NOMO-1 treated with dmso at 0.1 percent for 144 hours (cell line): ENCODE results near the gene EFCC1.
"Not testable (repeated sequence)": the region's sequence is repeated elsewhere in the genome, so short reads cannot be mapped to it uniquely, and the experiment has no call there.

Source experiments
- DNase-seq: peaks from one replicate; lab custom pipeline; 2025; ENCODE audit not compliant: unreplicated experiment; lab: John Stamatoyannopoulos, UW

The EFCC1 gene

GRCh38 chr3:129051871-129052340 lies 50.8 kb downstream of the EFCC1 start:
- DNase-seq: no peak

DNA sequence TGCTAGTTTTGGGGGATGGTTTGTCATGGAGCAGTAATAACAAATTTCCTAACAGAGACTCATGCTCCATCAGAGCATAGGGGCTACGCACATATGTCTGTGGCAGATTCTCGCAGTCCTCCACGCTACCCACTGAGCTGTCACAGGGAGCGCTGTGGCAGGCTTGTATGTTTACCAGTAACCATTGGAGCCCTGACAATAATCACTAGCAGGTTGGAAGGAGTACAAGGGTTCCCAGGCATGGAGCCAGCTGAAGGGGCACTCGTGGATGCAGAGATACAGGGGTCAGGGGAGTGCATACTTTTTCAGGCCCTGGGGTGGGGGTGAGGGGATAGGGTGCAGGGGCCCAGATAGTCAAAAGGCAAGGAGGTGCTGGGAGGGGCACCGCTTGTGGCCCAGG lies 51.6 kb downstream of the EFCC1 start:
- DNase-seq: no peak

GRCh38 chr3:129054605-129055104 lies 53.6 kb downstream of the EFCC1 start:
- no peak for DNase-seq

- no peak for DNase-seq
These were observed 55.5 kb downstream of the EFCC1 start for GRCh38 chr3:129056451-129057173.

DNA sequence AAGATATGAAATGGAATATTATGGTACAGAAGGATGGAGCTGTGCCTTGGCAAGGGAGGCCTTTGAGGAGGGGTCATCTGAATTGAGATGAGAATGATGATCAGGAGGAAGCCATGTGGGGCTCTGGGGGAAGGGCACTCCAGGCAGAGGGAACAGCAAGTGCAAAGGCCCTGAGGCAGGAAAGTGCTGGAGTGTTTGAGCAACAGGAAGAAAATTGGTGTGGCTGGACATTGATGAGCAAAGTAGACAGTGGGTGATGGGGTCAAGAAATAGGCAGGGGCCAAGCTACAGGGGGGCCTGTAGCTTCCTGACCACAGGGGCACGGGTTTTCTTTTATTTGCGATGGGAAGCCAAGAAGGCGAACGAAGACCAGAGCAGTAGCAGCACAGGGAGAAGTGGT lies 56.1 kb downstream of the EFCC1 start:
- DNase-seq: no peak

DNA sequence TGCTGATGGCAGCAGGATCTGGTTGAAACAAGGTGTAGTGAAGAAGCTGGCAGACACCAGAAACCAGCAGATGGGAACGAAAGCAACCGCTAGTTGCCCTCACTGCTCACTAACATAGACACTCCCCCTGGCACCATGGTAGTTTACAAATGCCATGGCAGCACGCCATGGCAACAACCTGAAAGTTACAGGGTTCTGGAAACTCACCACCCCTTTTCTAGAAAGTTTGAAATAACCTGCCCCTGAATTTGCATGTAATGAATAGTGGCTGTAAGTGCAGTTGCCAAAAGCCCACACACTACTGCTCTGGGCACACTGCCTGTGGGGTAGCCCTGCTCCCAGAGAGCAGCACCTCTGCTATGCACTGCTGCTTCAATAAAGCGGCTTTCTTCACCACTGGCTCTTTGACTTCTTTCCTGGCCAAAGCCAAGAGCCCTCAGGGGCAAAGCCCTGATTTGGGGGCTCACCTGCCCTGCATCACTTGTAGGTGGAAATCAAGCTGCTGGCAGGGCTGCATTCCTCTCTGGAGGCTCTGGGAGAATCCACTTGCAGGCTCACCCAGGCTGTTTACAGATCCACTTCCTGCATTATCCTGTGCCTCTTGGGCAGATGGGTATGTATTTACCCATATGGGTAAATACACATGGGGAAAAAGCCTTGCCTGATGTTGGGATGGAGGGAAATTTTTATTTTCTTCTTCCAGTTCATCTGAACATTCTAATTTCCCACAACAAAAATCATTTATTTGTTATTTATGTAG lies 57.5 kb downstream of the EFCC1 start:
- no peak for DNase-seq

DNA sequence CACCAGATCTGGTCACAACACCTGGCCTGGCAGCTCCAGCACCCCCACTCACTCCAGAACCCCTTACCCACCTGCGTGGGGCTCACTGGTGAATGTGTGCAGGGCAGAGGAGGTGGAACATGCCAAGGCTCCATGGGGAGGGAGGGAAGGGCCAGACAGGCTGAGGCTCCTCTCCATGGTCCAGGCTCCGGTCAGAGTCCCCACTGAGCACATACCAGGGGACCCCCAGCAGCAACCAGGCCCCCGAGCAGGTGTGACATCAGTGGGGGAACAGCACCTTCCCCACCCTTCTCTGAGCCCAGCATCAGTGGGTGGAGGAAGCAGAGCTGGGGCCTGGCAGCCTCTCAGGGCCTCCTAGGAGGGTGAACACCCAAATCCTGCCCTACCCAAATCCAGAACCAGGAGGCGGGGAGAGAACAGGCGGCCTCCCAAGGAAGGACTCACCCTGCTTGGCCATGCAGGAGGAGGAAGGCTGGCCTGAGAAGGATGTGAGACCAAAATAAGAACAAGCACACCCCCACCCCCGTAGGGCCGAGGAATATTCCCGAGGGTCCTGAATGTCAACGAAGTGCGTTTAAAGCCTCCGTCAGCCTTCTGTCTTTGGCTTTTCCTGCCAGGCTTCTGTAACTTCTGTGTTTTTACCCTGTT lies 58.3 kb downstream of the EFCC1 start:
- DNase-seq: no peak

GRCh38 chr3:129060276-129061022 lies 59.3 kb downstream of the EFCC1 start, which contains the start of gene GP9:
GP9 (plus strand) TSS chr3:129060779; CDS start chr3:129061740, 961 bp downstream.
- no peak for DNase-seq

- no peak for DNase-seq
These were observed 60.2 kb downstream of the EFCC1 start for GRCh38 chr3:129061023-129061887.

DNA sequence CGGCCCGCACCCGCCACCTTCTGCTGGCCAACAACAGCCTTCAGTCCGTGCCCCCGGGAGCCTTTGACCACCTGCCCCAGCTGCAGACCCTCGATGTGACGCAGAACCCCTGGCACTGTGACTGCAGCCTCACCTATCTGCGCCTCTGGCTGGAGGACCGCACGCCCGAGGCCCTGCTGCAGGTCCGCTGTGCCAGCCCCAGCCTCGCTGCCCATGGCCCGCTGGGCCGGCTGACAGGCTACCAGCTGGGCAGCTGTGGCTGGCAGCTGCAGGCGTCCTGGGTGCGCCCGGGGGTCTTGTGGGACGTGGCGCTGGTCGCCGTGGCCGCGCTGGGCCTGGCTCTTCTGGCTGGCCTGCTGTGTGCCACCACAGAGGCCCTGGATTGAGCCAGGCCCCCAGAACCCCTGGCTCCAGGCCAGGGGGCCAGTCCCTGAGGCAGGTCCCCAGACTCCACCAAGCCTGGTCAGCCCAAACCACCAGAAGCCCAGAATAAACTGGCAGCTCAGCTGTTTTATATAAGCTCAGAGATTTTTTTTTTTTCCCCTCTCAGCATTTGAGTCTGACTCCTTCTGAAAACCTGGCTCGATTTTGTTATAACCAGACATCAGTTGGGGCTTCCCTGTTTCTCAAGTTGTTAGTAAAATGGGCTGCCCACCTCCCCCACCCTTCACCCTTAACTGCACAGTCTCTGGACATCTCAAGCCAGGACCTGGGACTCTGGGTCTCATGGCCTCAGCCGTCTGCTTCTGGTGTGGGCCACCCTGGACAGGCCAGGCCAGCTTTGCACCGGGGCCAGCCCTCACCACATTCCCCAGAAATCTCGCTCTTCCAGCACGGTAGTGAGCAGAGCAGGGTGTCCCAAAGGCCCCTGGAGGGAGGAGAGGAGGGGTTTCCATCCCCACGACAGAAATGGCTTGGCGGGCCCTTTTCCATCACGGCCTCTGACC lies 61.1 kb downstream of the EFCC1 start:
- no peak for DNase-seq

DNA sequence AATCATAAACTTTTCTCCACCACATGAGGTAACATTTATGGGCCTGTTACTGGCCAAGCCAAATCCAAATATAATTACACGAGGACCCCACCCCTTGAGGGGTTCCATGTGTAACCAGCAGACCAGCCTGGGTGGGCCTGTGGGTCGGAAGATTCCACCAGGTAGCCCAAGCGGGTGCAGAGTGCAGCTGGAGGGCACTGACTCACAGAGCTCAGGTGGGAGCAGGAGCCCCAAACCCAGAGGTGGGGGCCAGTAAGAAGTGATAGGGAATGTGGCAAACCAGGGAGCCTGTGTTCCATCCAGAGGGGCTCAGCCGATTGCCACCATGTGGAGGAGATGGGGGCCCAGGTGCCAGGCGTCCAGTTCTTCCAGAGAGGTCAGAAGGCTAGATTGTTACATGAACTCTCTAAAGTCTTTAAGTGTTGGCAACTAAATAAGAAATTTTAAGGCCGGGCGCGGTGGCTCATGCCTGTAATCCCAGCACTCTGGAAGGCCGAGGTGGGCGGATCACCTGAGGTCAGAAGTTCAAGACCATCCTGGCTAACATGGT lies 62.1 kb downstream of the EFCC1 start:
- no peak for DNase-seq

GRCh38 chr3:129063841-129064482 lies 62.9 kb downstream of the EFCC1 start:
- no peak for DNase-seq

GRCh38 chr3:129065016-129065719 lies 64.1 kb downstream of the EFCC1 start:
- DNase-seq: no peak

GRCh38 chr3:129065720-129066073 lies 64.6 kb downstream of the EFCC1 start:
- DNase-seq: no peak

DNA sequence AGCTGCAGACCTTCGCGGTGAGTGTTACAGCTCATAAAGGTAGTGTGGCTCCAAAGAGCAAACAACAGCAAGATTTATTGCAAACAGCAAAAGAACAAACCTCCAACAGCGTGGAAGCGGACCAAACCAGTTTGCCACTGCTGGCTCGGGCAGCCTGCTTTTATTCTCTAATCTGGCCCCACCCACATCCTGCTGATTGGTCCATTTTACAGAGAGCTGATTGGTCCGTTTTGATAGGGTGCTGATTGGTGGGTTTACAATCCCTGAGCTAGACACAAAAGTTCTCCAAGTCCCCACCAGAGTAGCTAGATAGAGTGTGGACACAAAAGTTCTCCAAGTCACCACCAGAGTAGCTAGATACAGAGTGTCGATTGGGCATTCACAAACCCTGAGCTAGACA lies 66.6 kb downstream of the EFCC1 start:
- not testable (repeated sequence) for DNase-seq

DNA sequence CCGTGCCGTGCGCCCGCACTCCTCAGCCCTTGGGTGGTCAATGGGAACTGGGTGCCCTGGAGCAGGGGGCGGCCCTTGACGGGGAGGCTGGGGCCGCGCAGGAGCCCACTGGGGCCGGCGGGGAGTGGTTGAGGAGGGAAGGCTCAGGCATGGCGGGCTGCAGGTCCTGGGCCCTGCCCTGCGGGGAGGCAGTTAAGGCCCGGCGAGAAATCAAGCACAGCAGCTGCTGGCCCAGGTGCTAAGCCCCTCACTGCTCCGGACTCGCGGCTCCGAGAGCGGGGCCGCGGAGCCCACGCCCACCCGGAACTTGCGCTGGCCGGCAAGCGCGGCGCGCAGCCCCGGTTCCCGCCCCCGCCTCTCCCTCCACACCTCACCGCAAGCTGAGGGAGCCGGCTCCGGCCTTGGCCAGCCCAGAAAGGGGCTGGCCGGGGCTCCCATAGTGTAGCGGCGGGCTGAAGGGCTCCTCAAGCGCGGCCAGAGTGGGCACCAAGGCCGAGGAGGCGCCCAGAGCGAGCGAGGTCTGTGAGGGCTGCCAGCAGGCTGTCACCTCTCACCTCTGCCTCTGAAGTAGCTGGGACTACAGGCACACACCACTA lies 67.3 kb downstream of the EFCC1 start:
- DNase-seq: no peak
